ENCODE data around the gene ZNF214.

Gene ZNF214

GRCh38 chr11:7020183-7020917 lies at the start of gene ZNF214, which contains the start of gene NLRP14:
TSS of gene ZNF214 (minus strand) at chr11:7020346. CDS start at chr11:7002835, 17,511 bp downstream.
TSS of gene NLRP14 (plus strand) at chr11:7020479. CDS start at chr11:7038587, 18,108 bp downstream.
- peak; percentile 57 for FAIRE-seq

GRCh38 chr11:7062534-7062933 lies 42.4 kb upstream of the ZNF214 start:
- FAIRE-seq: no peak

GRCh38 chr11:7060868-7061267 lies 40.7 kb upstream of the ZNF214 start:
- no peak for FAIRE-seq

- FAIRE-seq: no peak
Observed at GRCh38 chr11:7057641-7058040, 37.5 kb upstream of the ZNF214 start.

GRCh38 chr11:7056828-7057513 lies 36.8 kb upstream of the ZNF214 start:
- FAIRE-seq: no peak

GRCh38 chr11:7050191-7050590 lies 30.0 kb upstream of the ZNF214 start:
- no peak for FAIRE-seq

GRCh38 chr11:7046474-7047175 lies 26.5 kb upstream of the ZNF214 start:
- no peak for FAIRE-seq

- FAIRE-seq: no peak
Observed at GRCh38 chr11:7034019-7034418, 13.9 kb upstream of the ZNF214 start.

GRCh38 chr11:7032692-7033091 lies 12.5 kb upstream of the ZNF214 start:
- FAIRE-seq: no peak

GRCh38 chr11:7031471-7031871 lies 11.3 kb upstream of the ZNF214 start:
- no peak for FAIRE-seq

GRCh38 chr11:7030836-7031235 lies 10.7 kb upstream of the ZNF214 start:
- FAIRE-seq: no peak

GRCh38 chr11:7028141-7028540 lies 8.0 kb upstream of the ZNF214 start:
- no peak for FAIRE-seq

GRCh38 chr11:7021318-7021717 lies 1.2 kb upstream of the ZNF214 start:
- FAIRE-seq: no peak

- FAIRE-seq: no peak
Observed at GRCh38 chr11:7019500-7020182, 505 bp downstream of the ZNF214 start.

- FAIRE-seq: no peak
Observed at GRCh38 chr11:7016011-7016410, 4.1 kb downstream of the ZNF214 start.

GRCh38 chr11:7014118-7014517 lies 6.0 kb downstream of the ZNF214 start:
- FAIRE-seq: no peak

GRCh38 chr11:7004482-7004881 lies 15.7 kb downstream of the ZNF214 start:
- no peak for FAIRE-seq

- no peak for FAIRE-seq
Observed at GRCh38 chr11:6995703-6996102, 24.4 kb downstream of the ZNF214 start.

- FAIRE-seq: no peak
Observed at GRCh38 chr11:6992457-6993417, 27.4 kb downstream of the ZNF214 start.

- FAIRE-seq: no peak
Observed at GRCh38 chr11:6992026-6992425, 28.1 kb downstream of the ZNF214 start.

- no peak for FAIRE-seq
Observed at GRCh38 chr11:6991227-6991626, 28.9 kb downstream of the ZNF214 start.

- FAIRE-seq: no peak
Observed at GRCh38 chr11:6988506-6988905, 31.6 kb downstream of the ZNF214 start.
